Esophagus squamous epithelium (tissue), 4 donors: ENCODE results near the gene KCNJ4.

Source experiments
- POLR2A ChIP-seq, 4 donors: fragments of 450-650 bp; IDR thresholded peaks; one replicate each; pipeline ENCODE4 v1.6.1; 2017; ENCODE audit warnings: antibody characterized with exemption in 4 of 4, mild to moderate bottlenecking in 4 of 4, moderate library complexity in 3 of 4
- TF ChIP-seq, protein P1 (sequence below), 6 experiments: fragments of 450-650 bp in 4 of 6; fragments of 200-600 bp in 2 of 6; sonication (generic) in 2 of 6; IDR thresholded peaks; one replicate each; pipeline ENCODE4 v1.5.1; 2016 to 2019; ENCODE audit warnings: antibody characterized with exemption in 6 of 6, mild to moderate bottlenecking in 4 of 6, moderate library complexity in 4 of 6

- TF ChIP-seq, protein P1, sequence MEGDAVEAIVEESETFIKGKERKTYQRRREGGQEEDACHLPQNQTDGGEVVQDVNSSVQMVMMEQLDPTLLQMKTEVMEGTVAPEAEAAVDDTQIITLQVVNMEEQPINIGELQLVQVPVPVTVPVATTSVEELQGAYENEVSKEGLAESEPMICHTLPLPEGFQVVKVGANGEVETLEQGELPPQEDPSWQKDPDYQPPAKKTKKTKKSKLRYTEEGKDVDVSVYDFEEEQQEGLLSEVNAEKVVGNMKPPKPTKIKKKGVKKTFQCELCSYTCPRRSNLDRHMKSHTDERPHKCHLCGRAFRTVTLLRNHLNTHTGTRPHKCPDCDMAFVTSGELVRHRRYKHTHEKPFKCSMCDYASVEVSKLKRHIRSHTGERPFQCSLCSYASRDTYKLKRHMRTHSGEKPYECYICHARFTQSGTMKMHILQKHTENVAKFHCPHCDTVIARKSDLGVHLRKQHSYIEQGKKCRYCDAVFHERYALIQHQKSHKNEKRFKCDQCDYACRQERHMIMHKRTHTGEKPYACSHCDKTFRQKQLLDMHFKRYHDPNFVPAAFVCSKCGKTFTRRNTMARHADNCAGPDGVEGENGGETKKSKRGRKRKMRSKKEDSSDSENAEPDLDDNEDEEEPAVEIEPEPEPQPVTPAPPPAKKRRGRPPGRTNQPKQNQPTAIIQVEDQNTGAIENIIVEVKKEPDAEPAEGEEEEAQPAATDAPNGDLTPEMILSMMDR (IDR thresholded peaks at IDR 0.05), result no peak
- no peak for TF ChIP-seq POLR2A (IDR thresholded peaks at IDR 0.05)
Observed at GRCh38 chr22:38403812-38404211, 51.2 kb downstream of the KCNJ4 start.
